HG03469 (cell line): ENCODE measurements around the gene EPHB2.

Experiments
- ATAC-seq: cut with Tn5 transposase; IDR thresholded peaks from one replicate; pipeline ENCODE4 v1.9.1; 2021; ENCODE audit warnings: mild to moderate bottlenecking, moderate library complexity, moderate number of reproducible peaks; ENCODE audit not compliant: unreplicated experiment

EPHB2 gene

GRCh38 chr1:22908880-22909426 is 198.3 kb downstream of the EPHB2 start:
- no peak for ATAC-seq

- no peak for ATAC-seq
These were observed 199.6 kb downstream of the EPHB2 start for GRCh38 chr1:22910286-22910685.

DNA sequence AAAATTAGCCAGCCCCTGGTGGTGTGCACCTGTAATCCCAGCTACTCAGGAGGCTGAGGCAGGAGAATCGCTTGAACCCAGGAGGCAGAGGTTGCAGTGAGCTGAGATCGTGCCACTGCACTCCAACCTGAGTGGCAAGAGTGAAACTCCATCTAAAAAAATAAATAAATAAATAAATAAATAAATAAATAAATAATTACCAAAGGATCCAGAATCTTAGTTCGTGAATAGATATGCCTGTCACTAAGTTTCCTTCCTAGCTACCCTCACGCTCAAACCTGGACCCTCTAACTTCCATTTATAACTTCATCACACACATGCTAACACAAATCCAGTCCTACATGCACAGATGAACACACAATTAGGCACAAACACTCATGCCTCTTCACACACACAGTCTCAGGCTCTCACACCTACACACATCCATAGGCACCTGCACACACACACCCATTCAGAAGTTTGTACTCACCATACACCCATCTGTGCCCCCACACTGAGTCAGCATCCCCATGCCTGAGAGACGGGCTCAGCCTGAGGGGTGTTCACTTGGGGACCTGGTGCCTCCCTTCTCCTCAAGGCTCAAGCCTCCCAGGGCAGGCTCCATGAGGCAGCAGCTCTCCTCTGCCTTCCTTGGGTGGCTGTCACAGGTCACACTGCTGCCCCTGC is 200.5 kb downstream of the EPHB2 start:
- no peak for ATAC-seq

DNA sequence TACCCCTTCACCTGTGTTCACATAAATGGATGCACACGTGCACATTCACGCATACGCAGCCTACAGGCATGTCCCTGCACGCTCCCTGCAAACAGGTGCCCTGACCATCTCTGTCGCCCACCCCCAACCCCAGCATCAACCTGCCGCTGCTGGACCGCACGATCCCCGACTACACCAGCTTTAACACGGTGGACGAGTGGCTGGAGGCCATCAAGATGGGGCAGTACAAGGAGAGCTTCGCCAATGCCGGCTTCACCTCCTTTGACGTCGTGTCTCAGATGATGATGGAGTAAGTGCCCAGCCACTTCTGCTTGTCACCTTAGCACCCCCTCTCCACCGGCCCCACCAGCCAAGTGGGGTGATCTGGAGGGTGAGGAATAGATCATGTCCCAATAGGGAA is 201.7 kb downstream of the EPHB2 start:
- no peak for ATAC-seq

DNA sequence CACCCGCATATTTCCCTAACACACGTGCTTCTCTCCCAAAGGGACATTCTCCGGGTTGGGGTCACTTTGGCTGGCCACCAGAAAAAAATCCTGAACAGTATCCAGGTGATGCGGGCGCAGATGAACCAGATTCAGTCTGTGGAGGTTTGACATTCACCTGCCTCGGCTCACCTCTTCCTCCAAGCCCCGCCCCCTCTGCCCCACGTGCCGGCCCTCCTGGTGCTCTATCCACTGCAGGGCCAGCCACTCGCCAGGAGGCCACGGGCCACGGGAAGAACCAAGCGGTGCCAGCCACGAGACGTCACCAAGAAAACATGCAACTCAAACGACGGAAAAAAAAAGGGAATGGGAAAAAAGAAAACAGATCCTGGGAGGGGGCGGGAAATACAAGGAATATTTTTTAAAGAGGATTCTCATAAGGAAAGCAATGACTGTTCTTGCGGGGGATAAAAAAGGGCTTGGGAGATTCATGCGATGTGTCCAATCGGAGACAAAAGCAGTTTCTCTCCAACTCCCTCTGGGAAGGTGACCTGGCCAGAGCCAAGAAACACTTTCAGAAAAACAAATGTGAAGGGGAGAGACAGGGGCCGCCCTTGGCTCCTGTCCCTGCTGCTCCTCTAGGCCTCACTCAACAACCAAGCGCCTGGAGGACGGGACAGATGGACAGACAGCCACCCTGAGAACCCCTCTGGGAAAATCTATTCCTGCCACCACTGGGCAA is 202.9 kb downstream of the EPHB2 start:
- ATAC-seq = no peak

DNA sequence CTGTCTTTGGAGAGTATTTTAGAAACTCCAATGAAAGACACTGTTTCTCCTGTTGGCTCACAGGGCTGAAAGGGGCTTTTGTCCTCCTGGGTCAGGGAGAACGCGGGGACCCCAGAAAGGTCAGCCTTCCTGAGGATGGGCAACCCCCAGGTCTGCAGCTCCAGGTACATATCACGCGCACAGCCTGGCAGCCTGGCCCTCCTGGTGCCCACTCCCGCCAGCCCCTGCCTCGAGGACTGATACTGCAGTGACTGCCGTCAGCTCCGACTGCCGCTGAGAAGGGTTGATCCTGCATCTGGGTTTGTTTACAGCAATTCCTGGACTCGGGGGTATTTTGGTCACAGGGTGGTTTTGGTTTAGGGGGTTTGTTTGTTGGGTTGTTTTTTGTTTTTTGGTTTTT is 203.5 kb downstream of the EPHB2 start:
- ATAC-seq = no peak

GRCh38 chr1:22914633-22915217 is 204.1 kb downstream of the EPHB2 start:
- ATAC-seq = no peak

DNA sequence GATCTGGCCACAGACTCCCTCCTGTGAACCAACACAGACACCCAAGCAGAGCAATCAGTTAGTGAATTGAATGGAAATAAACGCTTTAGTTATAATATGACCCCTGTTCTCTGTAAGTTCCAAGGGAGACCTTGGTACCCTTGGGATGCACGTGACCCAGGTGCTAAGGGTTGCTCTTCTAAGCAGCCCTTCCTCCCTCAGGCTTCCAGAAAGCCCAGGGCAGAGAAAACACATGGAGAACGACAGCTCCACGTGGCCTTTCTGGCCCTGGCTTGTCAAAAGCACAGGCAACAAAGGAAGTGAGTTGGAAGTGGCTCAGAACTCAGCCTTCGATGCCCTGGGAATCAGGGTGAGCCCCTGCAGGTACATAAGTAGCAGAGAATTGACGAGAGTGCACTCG is 204.6 kb downstream of the EPHB2 start:
- no peak for ATAC-seq

- ATAC-seq = no peak
These were observed 205.3 kb downstream of the EPHB2 start for GRCh38 chr1:22915816-22916470.

- ATAC-seq = no peak
These were observed 205.8 kb downstream of the EPHB2 start for GRCh38 chr1:22916471-22916820.

- ATAC-seq = no peak
These were observed 207.3 kb downstream of the EPHB2 start for GRCh38 chr1:22917989-22918388.

GRCh38 chr1:22918644-22919043 is 208.0 kb downstream of the EPHB2 start:
- no peak for ATAC-seq

DNA sequence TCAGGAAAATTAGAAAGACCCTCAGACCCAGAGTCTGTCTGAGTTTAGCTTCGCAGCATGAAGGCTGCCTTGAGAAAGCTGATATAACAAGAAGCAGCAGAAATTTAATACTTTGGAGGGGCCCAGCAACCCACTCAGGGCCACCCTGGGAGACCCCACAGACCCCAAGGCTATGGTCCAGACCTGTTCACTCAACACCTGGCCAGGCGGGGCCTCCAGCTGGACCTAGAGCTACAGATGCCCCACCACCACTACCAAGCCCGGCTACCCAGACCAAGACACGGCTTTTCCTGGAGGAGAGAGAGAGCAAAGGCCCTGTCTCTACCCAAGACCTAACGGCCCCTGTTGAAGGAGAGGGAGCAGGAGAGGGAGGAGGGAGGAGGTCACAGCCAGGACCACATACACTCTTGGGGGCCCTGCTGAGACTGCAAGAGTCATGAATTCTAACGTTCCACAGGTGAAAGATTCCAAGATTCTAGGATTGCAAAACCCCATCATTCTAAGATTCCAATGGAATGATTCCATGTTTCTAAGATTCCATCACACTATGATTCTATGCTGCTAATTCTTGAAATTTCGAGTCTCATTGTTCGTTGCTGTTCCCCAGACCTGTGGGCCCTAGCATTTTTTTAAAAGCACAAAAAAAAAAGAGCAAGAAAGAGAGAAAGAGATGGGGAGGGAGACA is 208.8 kb downstream of the EPHB2 start:
- no peak for ATAC-seq

DNA sequence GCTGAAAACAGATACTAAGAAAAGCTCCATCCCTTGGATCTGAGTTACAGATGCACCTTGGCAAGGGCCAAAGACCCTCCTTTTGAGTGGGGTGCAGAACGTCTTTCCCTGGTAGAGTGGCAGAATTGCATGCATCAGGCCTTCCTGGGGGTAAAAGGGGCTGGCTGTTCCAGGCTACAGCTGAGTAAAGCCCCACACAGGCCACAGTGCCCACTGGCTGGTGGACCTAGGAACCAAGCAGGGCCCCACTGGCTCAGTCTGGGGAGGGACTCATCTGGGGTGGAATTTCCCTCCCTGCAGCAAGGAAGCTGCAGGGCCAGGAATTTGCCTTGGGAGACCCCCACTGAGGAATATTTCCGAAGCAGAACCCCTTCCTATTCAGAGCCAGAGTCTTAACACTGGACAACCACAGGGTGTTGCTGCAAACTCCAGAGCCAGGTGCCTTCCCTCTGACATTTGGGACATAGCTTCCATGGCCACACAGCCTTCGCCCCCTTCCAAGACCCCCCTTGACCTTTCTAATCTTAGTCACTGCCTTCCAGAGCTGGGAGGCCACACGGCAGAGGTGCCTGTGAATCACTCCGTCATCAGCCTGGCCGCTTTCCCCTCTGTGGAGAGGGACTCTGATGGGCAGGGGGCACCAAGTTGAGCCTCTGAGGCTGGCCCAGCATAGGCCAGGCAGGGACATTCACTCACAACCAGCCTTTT is 209.5 kb downstream of the EPHB2 start:
- ATAC-seq = no peak

GRCh38 chr1:22920734-22921451 is 210.3 kb downstream of the EPHB2 start:
- ATAC-seq = no peak

- ATAC-seq = no peak
These were observed 210.9 kb downstream of the EPHB2 start for GRCh38 chr1:22921452-22922126.

- no peak for ATAC-seq
These were observed 212.0 kb downstream of the EPHB2 start for GRCh38 chr1:22922640-22923039.

DNA sequence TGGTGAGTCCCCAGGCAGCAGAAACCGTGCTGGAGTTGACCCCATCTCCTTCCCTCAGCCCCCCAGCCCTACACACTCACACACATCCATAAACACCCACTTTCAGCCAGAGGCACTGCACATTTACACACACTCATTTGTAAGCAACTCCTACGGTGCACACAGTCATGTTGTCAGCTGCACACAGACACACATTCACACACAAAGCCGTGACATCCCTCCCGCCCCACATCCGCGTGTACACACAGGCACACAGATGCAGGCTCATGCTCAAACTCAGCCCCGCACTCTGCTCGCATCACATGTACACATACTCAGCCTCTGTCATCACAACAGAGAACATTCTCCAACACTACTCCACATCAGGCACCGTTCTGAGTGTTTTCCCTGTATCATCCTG is 214.5 kb downstream of the EPHB2 start:
- no peak for ATAC-seq

GRCh38 chr1:22930240-22930912 is 219.7 kb downstream of the EPHB2 start:
- no peak for ATAC-seq
